CD4-positive, alpha-beta T cell treated with Interleukin-6 at 100 ng/mL for 8 hours (primary cell): ENCODE data around the gene ZFPM1.
A peak's percentile ranks its signal among the peaks of the same experiment; 100 is the strongest.

Experiments used
- DNase-seq: peaks from one replicate; pipeline ENCODE4 v3.0.0-alpha.2; 2020; ENCODE audit warnings: mixed read lengths, low spot score

The ZFPM1 gene

GRCh38 chr16:88451586-88452481 lies 1.2 kb upstream of the ZFPM1 start:
- DNase-seq, result no peak

- peak; percentile 98 for DNase-seq
Observed at GRCh38 chr16:88452482-88453216, 431 bp upstream of the ZFPM1 start.

- DNase-seq, result no peak
Observed at GRCh38 chr16:88453611-88454522, 787 bp downstream of the ZFPM1 start.

GRCh38 chr16:88454523-88454947 lies 1.5 kb downstream of the ZFPM1 start:
- peak; percentile 58 for DNase-seq

- peak; percentile 70 for DNase-seq
Observed at GRCh38 chr16:88455610-88456355, 2.7 kb downstream of the ZFPM1 start.

- DNase-seq, result peak; percentile 56
Observed at GRCh38 chr16:88456356-88457292, 3.5 kb downstream of the ZFPM1 start.

GRCh38 chr16:88458039-88458772 lies 5.1 kb downstream of the ZFPM1 start:
- no peak for DNase-seq

GRCh38 chr16:88458773-88459235 lies 5.7 kb downstream of the ZFPM1 start:
- DNase-seq, result no peak

- no peak for DNase-seq
Observed at GRCh38 chr16:88459366-88460073, 6.4 kb downstream of the ZFPM1 start.

- DNase-seq, result no peak
Observed at GRCh38 chr16:88460496-88461330, 7.6 kb downstream of the ZFPM1 start.

GRCh38 chr16:88461331-88462269 lies 8.5 kb downstream of the ZFPM1 start:
- no peak for DNase-seq

- no peak for DNase-seq
Observed at GRCh38 chr16:88462396-88462795, 9.3 kb downstream of the ZFPM1 start.

GRCh38 chr16:88463411-88463810 lies 10.3 kb downstream of the ZFPM1 start:
- no peak for DNase-seq

GRCh38 chr16:88464447-88465318 lies 11.6 kb downstream of the ZFPM1 start:
- DNase-seq, result no peak

GRCh38 chr16:88465387-88465983 lies 12.4 kb downstream of the ZFPM1 start:
- no peak for DNase-seq
